HepG2 (cell line): ENCODE results near the gene RBM5. TPM values are rescaled to one million over a fixed set of nuclear protein-coding genes. Genes with fewer than 3 reads are reported as not detected.

Experiments
- ARNT ChIP-seq: fragments of 450-650 bp; IDR thresholded peaks from 2 replicates; pipeline ENCODE4 v1.6.1; 2017
- ARNT2 ChIP-seq: sonication (generic); formaldehyde crosslinking; IDR thresholded peaks from 2 replicates; pipeline ENCODE4 v1.8.0; 2022; ENCODE audit warnings: mild to moderate bottlenecking, low read depth, missing genetic modification reagents, moderate library complexity
- HMGXB4 ChIP-seq, 2 experiments: sonication (generic) in 1 of 2; formaldehyde crosslinking in 1 of 2; IDR thresholded peaks; 2 replicates each; pipeline versions ENCODE4 v1.4.0 to v1.6.1; 2018 to 2020; ENCODE audit warnings: missing genetic modification reagents in 2 of 2, borderline replicate concordance in 1 of 2, low read depth in 1 of 2, mild to moderate bottlenecking in 1 of 2, missing biosample characterization in 1 of 2
- MTF2 ChIP-seq: sonication (generic); formaldehyde crosslinking; IDR thresholded peaks from 2 replicates; pipeline ENCODE4 v1.5.0; 2020; ENCODE audit warnings: missing genetic modification reagents, borderline replicate concordance
- NFATC3 ChIP-seq: sonication (generic); formaldehyde crosslinking; IDR thresholded peaks from 2 replicates; pipeline ENCODE4 v1.5.1; 2020; ENCODE audit warnings: mild to moderate bottlenecking, missing genetic modification reagents
- NFIB ChIP-seq: sonication (generic); formaldehyde crosslinking; IDR thresholded peaks from 2 replicates; pipeline ENCODE4 v1.9.0; 2021; ENCODE audit warnings: missing genetic modification reagents, mild to moderate bottlenecking, borderline replicate concordance
- NRL ChIP-seq: sonication (generic); formaldehyde crosslinking; IDR thresholded peaks from 2 replicates; pipeline ENCODE4 v1.5.0; 2020; ENCODE audit warnings: missing genetic modification reagents, mild to moderate bottlenecking, moderate library complexity, borderline replicate concordance
- POGZ ChIP-seq: sonication (generic); formaldehyde crosslinking; IDR thresholded peaks from 2 replicates; pipeline ENCODE4 v1.4.0; 2020; ENCODE audit warnings: mild to moderate bottlenecking, missing genetic modification reagents
- POLR2A ChIP-seq, 2 experiments: IDR thresholded peaks; 2 replicates each; pipeline ENCODE4 v1.6.1; 2011; ENCODE audit warnings: low read depth in 2 of 2, low read length in 2 of 2, mild to moderate bottlenecking in 1 of 2, moderate library complexity in 1 of 2; ENCODE audit not compliant: insufficient read depth in 1 of 2
- RXRA ChIP-seq: sonication (generic); formaldehyde crosslinking; IDR thresholded peaks from 2 replicates; pipeline ENCODE4 v1.5.1; 2020; ENCODE audit warnings: missing genetic modification reagents
- SMARCE1 ChIP-seq: fragments of 450-650 bp; IDR thresholded peaks from 2 replicates; pipeline ENCODE4 v1.6.1; 2017; ENCODE audit warnings: borderline replicate concordance
- SMC3 ChIP-seq: IDR thresholded peaks from 2 replicates; pipeline ENCODE4 v1.6.1; 2011; ENCODE audit warnings: low read length, improper control_type of control experiment
- SRSF1 ChIP-seq: fragments of 200-400 bp; formaldehyde crosslinking; optimal IDR thresholded peaks from 2 replicates; pipeline ENCODE3; 2017; ENCODE audit warnings: mild to moderate bottlenecking, low read depth, low read length, moderate library complexity
- SSRP1 ChIP-seq: IDR thresholded peaks from 2 replicates; pipeline ENCODE4 v1.6.1; 2016; ENCODE audit warnings: control low read depth
- STAG1 ChIP-seq: sonication (generic); formaldehyde crosslinking; IDR thresholded peaks from 2 replicates; pipeline ENCODE4 v1.4.0; 2020; ENCODE audit warnings: missing genetic modification reagents
- ZBTB43 ChIP-seq: sonication (generic); formaldehyde crosslinking; conservative IDR thresholded peaks from 2 replicates; pipeline ENCODE4 v1.4.0; 2020; ENCODE audit warnings: missing genetic modification reagents
- ZFP37 ChIP-seq: sonication (generic); formaldehyde crosslinking; IDR thresholded peaks from 2 replicates; pipeline ENCODE4 v1.4.0; 2020; ENCODE audit warnings: missing genetic modification reagents, borderline replicate concordance
- ZNF124 ChIP-seq: sonication (generic); formaldehyde crosslinking; IDR thresholded peaks from 2 replicates; pipeline ENCODE4 v1.4.0; 2020; ENCODE audit warnings: missing genetic modification reagents
- ZNF382 ChIP-seq: sonication (generic); formaldehyde crosslinking; IDR thresholded peaks from 2 replicates; pipeline ENCODE4 v1.5.0; 2020; ENCODE audit warnings: missing genetic modification reagents, mild to moderate bottlenecking, borderline replicate concordance
- ZNF569 ChIP-seq: sonication (generic); formaldehyde crosslinking; IDR thresholded peaks from 2 replicates; pipeline ENCODE4 v1.5.0; 2020; ENCODE audit warnings: mild to moderate bottlenecking, missing genetic modification reagents, moderate library complexity, borderline replicate concordance
- ZNF660 ChIP-seq: sonication (generic); formaldehyde crosslinking; IDR thresholded peaks from 2 replicates; pipeline ENCODE4 v1.5.1; 2020; ENCODE audit warnings: mild to moderate bottlenecking, low read depth, missing genetic modification reagents, borderline replicate concordance
- ZNF687 ChIP-seq: sonication (generic); formaldehyde crosslinking; IDR thresholded peaks from 2 replicates; pipeline ENCODE4 v1.5.1; 2020; ENCODE audit warnings: mild to moderate bottlenecking, missing genetic modification reagents, moderate library complexity
- ZNF891 ChIP-seq: sonication (generic); formaldehyde crosslinking; IDR thresholded peaks from 2 replicates; pipeline ENCODE4 v1.5.0; 2020; ENCODE audit warnings: mild to moderate bottlenecking, missing genetic modification reagents
- ZZZ3 ChIP-seq: sonication (generic); formaldehyde crosslinking; IDR thresholded peaks from 2 replicates; pipeline ENCODE4 v1.4.0; 2020; ENCODE audit warnings: missing genetic modification reagents, mild to moderate bottlenecking, borderline replicate concordance
- polyA plus RNA-seq, 8 experiments: library from polyadenylated mRNA; depleted of rRNA in 3 of 8; stranded (reverse) in 7 of 8; unstranded in 1 of 8; fragments of >200 nt; fragmentation: Illumina TruSeq in 4 of 8; extraction: Trizol in 4 of 8; gene quantifications; 2 replicates each; pipeline versions ENCODE4 v1.2.1 to v1.2.3, GENCODE V29; 2011 to 2016; ENCODE audit warnings: low read depth in 4 of 8, missing spikeins in 1 of 8, mixed read lengths in 1 of 8; ENCODE audit not compliant: insufficient read depth in 1 of 8
- total RNA-seq, 5 experiments: library from RNA; depleted of rRNA; stranded (reverse); fragments of >200 nt; fragmentation: Illumina TruSeq; extraction: Trizol; gene quantifications; 2 replicates each; pipeline ENCODE4 v1.2.3, GENCODE V29; 2016; ENCODE audit warnings: low read depth in 1 of 5
- TF ChIP-seq, protein P1 (sequence below): sonication (generic); formaldehyde crosslinking; IDR thresholded peaks from 2 replicates; pipeline ENCODE4 v1.5.0; 2020; ENCODE audit warnings: missing genetic modification reagents

RBM5 gene
- total and polyA plus RNA-seq, 2 of the 13 experiments (the other 11 are each of a cell fraction or from before 2014, with no cell fraction given): 106 to 204 TPM

- TF ChIP-seq ZZZ3 (CRISPR knock-in tag) (no peak), HMGXB4 (CRISPR knock-in tag; IDR thresholded peaks at IDR 0.05; ENCODE audit: borderline replicate concordance in 1 of 2, low read depth in 1 of 2) (peak in 1 of 2 experiments; percentile 41; a peak in 2 of 4 replicates), ZNF687 (peak; percentile 55), ZNF660 (no peak), NRL (CRISPR knock-in tag) (peak; percentile 76; the same call in 1 of the 2 replicates), MTF2 (CRISPR knock-in tag) (no peak), ZNF569 (CRISPR knock-in tag) (no peak), ZNF891 (no peak), NFATC3 (CRISPR knock-in tag) (no peak), ZBTB43 (no peak), ARNT2 (no peak), SSRP1 (CRISPR knock-in tag) (no peak), POLR2A (IDR thresholded peaks at IDR 0.05; ENCODE audit: insufficient read depth in 1 of 2, low read depth in 2 of 2, low read length in 2 of 2) (no peak), POGZ (no peak), ZNF124 (no peak), ARNT (no peak), ZFP37 (CRISPR knock-in tag) (no peak), ZNF382 (CRISPR knock-in tag) (no peak), SMC3 (peak; percentile 3; the same call in 1 of the 2 replicates), SRSF1 (no peak), NFIB (no peak), STAG1 (peak; percentile 80), SMARCE1 (no peak), RXRA (CRISPR knock-in tag) (no peak)
- TF ChIP-seq, protein P1, sequence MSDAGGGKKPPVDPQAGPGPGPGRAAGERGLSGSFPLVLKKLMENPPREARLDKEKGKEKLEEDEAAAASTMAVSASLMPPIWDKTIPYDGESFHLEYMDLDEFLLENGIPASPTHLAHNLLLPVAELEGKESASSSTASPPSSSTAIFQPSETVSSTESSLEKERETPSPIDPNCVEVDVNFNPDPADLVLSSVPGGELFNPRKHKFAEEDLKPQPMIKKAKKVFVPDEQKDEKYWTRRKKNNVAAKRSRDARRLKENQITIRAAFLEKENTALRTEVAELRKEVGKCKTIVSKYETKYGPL (CRISPR knock-in tag): no peak
Observed at GRCh38 chr3:50154476-50154839, 65.7 kb downstream of the RBM5 start (continued).
